Testis (tissue), 2 donors: Measurements from ENCODE around the gene GAS2L2.

Experiments used
- CTCF ChIP-seq, 3 experiments: fragments of 450-650 bp in 2 of 3; fragments of 200-600 bp in 1 of 3; sonication (generic) in 1 of 3; IDR thresholded peaks; one replicate each; pipeline ENCODE4 v1.5.1; 2016 to 2019; ENCODE audit warnings: antibody characterized with exemption in 3 of 3, mild to moderate bottlenecking in 2 of 3, moderate library complexity in 1 of 3
- POLR2A ChIP-seq: fragments of 450-650 bp; IDR thresholded peaks from one replicate; pipeline ENCODE4 v1.6.1; 2017; ENCODE audit warnings: antibody characterized with exemption, mild to moderate bottlenecking, moderate library complexity

DNA sequence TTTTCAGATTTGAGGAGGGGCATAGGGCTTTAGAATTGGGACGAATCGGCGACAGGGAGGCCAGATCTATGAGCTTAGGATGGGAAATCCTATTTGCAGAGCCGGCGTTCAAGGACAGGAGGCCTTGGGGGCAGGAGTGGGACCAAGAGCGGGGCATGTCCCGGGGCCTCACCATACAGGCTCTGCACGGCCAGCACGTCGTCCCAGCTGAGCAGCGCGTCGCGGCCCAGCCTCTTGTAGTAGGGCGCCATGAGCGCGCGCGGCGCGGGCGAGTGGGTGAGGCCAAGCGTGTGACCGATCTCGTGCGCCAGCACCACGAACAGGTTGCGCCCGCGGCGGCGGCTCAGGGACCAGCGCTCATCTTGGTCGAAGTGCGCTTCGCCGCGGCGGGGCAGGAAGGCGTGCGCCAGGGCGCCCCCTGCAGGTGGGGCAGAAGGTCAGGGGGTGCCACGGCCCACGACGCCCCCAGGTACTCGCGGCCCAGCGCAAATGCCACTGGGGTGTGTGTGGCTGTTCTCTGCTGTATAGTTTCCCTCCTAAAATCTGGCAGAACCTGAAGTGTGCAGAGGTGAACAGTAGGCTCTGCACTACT is 17.0 kb upstream of the GAS2L2 start:
- TF ChIP-seq CTCF (IDR thresholded peaks at IDR 0.05) = peak in 2 of 3 experiments; percentile 3 to 28
- no peak for TF ChIP-seq POLR2A
